Measurements from ENCODE around the gene MRGPRD.

Gene MRGPRD

DNA sequence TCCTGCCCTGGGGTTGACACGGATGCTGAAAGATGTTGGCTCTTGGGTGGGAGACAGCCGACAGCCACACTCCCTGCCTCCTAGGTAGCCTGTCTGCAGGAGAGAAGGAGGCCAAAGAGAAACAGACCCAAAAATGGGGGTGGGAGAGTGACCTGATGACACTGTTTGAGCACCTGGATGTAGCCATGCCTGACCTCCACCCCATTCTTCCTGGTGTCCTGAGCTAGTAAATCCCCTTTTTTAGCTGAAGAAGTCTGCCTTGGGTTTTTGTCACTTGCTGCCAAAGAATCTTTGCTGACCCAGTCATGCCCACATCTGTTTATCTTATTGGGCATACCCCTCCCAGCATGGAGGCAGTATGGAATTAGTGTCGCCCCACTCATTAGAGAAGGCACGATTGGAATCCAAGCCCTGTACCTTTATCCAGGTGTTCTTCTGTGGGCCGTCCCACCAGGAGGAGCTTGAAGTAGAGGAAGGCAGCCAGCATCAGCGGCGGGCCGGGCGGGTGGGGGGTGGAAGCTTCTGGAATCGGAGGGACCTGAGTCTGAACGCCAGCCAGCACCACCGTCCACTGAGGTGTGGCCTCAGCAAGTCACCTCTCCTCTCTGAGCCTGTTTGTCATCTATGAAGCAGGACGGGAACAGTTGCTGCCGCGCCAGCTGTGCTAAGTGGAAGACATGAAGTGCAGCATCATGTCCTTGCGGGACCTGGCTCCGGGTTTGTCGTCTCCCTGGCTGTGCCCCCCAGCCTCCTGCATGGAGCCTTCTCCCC lies 39.3 kb downstream of the MRGPRD start:
- Histone ChIP-seq H3K27ac (ENCODE audit: low read length) (no peak overlapping the region), H4K20me1 (ENCODE audit: insufficient read depth, low read length) (no peaks in the 10 kb centered on the region), H3K9me3 (replicated peaks; ENCODE audit: insufficient read depth, low read length) (no peaks in the 10 kb centered on the region), H3K9me2 (replicated peaks; ENCODE audit: insufficient read depth, low read length) (no peaks in the 10 kb centered on the region), H2AFZ (ENCODE audit: low read length) (no peak overlapping the region), H3K27me3 (replicated peaks; ENCODE audit: insufficient read depth, low read length) (no peaks in the 10 kb centered on the region), H3F3A (ENCODE audit: insufficient read depth, low read length) (no peaks in the 10 kb centered on the region), H3K79me2 (ENCODE audit: low read length) (no peaks in the 10 kb centered on the region), H3K36me3 (replicated peaks; ENCODE audit: insufficient read depth, low read length) (no peaks in the 10 kb centered on the region), H3K4me3 (ENCODE audit: low read length) (no peak overlapping the region), H3K4me1 (ENCODE audit: low read length) (no peaks in the 10 kb centered on the region), H3K9ac (ENCODE audit: low read length) (no peak overlapping the region), H3K4me2 (ENCODE audit: low read depth, low read length) (no peak overlapping the region)
- no peak for TF ChIP-seq EZH2 (optimal IDR thresholded peaks at IDR 0.05; ENCODE audit: low read depth, low read length)
- TF ChIP-seq, protein P1, sequence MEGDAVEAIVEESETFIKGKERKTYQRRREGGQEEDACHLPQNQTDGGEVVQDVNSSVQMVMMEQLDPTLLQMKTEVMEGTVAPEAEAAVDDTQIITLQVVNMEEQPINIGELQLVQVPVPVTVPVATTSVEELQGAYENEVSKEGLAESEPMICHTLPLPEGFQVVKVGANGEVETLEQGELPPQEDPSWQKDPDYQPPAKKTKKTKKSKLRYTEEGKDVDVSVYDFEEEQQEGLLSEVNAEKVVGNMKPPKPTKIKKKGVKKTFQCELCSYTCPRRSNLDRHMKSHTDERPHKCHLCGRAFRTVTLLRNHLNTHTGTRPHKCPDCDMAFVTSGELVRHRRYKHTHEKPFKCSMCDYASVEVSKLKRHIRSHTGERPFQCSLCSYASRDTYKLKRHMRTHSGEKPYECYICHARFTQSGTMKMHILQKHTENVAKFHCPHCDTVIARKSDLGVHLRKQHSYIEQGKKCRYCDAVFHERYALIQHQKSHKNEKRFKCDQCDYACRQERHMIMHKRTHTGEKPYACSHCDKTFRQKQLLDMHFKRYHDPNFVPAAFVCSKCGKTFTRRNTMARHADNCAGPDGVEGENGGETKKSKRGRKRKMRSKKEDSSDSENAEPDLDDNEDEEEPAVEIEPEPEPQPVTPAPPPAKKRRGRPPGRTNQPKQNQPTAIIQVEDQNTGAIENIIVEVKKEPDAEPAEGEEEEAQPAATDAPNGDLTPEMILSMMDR (IDR thresholded peaks at IDR 0.05; ENCODE audit: low read length), result no peak
- TF ChIP-seq EZH2phosphoT487 (IDR thresholded peaks at IDR 0.05; ENCODE audit: low read length), result no peak
- no peak for DNase-seq

DNA sequence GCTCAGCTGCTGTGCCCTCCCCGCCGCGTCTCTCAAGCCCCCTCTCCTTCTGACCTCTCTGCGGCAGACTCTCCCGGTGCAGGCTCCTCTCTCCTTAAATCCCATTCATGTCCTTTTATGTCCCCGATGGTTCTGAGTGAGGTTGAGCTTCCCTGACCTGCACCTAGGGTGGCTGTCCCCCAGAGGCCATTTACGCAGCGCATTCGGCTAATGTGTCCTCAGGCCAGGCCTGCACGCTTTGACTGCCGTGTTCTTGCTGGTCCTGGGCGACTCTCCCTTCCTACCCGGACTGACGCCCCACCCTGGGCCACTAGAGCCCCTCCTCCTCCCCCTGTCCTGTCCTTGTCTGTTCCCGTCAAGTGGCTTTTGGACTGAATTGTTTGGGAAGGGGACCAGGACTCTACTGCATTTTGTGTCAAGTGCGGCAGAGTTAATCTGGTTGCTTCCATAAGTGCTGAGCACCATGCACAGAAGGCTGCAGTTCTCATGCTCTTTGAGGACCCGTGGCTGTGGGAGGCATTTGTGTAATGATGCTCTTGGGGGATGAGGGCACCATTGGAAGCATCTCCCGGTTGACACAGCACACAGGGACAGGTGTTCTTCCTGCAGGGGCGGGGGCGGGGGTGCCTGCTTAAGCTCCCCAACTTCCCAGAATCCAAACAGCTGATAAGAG lies 40.0 kb downstream of the MRGPRD start:
- no peaks in the 10 kb centered on the region for H3K9me2 ChIP-seq (replicated peaks; ENCODE audit: insufficient read depth, low read length)
- H3K4me2 ChIP-seq (ENCODE audit: low read depth, low read length), result no peak overlapping the region
- H3K4me1 ChIP-seq (ENCODE audit: low read length), result no peaks in the 10 kb centered on the region
- no peak for TF ChIP-seq EZH2phosphoT487 (IDR thresholded peaks at IDR 0.05; ENCODE audit: low read length)
- TF ChIP-seq, protein P1 (IDR thresholded peaks at IDR 0.05; ENCODE audit: low read length), result no peak
- no peak for TF ChIP-seq EZH2 (optimal IDR thresholded peaks at IDR 0.05; ENCODE audit: low read depth, low read length)
- no peak overlapping the region for H3K9ac ChIP-seq (ENCODE audit: low read length)
- H3K9me3 ChIP-seq (replicated peaks; ENCODE audit: insufficient read depth, low read length), result no peaks in the 10 kb centered on the region
- no peak overlapping the region for H3K27ac ChIP-seq (ENCODE audit: low read length)
- DNase-seq, result no peak
- no peaks in the 10 kb centered on the region for H3K79me2 ChIP-seq (ENCODE audit: low read length)
- no peak overlapping the region for H3K4me3 ChIP-seq (ENCODE audit: low read length)
- no peaks in the 10 kb centered on the region for H4K20me1 ChIP-seq (ENCODE audit: insufficient read depth, low read length)
- H3K36me3 ChIP-seq (replicated peaks; ENCODE audit: insufficient read depth, low read length), result 0 out of 2 replicates have a peak, but pooled peaks cover 4% of the 10 kb centered on the region
- no peak overlapping the region for H2AFZ ChIP-seq (ENCODE audit: low read length)
- H3K27me3 ChIP-seq (replicated peaks; ENCODE audit: insufficient read depth, low read length), result no peaks in the 10 kb centered on the region
- H3F3A ChIP-seq (ENCODE audit: insufficient read depth, low read length), result no peaks in the 10 kb centered on the region

DNA sequence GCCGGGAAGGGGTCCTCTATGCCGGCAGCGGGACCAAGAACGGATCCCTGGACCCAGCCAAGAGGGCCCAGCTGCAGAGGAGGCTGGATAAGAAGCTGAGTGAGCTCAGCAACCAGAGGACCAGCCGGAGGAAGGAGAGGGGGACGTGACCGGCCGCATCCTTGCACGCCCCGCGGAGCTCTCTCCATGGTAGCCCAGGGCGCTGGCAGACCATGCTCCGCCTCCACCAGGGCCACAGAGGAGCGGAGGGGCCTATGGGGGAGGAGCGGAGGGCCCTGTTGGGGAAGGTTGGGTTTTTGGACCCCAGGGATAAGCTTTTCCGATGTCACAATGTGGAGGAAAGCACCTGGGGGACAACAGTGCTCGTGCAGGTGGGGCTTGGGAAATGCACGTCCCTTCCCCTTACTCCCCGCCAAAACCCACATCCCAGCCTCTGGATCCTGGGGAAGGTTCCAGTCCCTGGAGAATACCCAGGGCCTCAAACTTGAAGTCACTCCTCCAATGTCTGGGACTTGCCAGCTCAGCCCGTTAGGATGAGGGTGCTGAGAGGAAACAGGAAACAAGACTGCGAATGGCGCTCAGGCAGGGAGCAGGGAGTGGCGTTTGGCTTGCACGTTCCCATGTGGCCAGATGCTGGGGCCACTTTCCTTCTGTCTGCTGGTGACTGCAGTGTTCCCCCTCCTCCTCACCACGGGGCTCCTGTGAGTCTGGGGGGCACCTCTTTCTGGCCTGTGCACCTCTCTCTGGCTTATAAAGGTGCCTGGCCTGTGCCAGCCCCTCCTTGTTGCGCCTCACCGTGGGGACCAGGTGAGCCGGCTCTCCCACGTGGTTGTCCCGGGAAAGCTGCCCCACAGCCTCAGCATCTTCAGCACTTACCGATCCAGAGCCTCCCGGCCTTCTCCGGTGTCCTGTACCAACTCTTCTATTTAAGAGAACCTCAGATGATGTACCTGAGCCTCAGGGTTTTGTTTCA lies 40.9 kb downstream of the MRGPRD start:
- H3K9me3 ChIP-seq (replicated peaks; ENCODE audit: insufficient read depth, low read length), result no peaks in the 10 kb centered on the region
- no peak overlapping the region for H3K4me2 ChIP-seq (ENCODE audit: low read depth, low read length)
- no peaks in the 10 kb centered on the region for H3K27me3 ChIP-seq (replicated peaks; ENCODE audit: insufficient read depth, low read length)
- H3K9ac ChIP-seq (ENCODE audit: low read length), result no peak overlapping the region
- H3F3A ChIP-seq (ENCODE audit: insufficient read depth, low read length), result no peaks in the 10 kb centered on the region
- no peak overlapping the region for H3K27ac ChIP-seq (ENCODE audit: low read length)
- 0 out of 2 replicates have a peak, but pooled peaks cover 4% of the 10 kb centered on the region for H3K36me3 ChIP-seq (replicated peaks; ENCODE audit: insufficient read depth, low read length)
- no peak overlapping the region for H3K4me3 ChIP-seq (ENCODE audit: low read length)
- no peaks in the 10 kb centered on the region for H4K20me1 ChIP-seq (ENCODE audit: insufficient read depth, low read length)
- no peaks in the 10 kb centered on the region for H3K9me2 ChIP-seq (replicated peaks; ENCODE audit: insufficient read depth, low read length)
- H3K79me2 ChIP-seq (ENCODE audit: low read length), result no peaks in the 10 kb centered on the region
- DNase-seq, result no peak
- no peaks in the 10 kb centered on the region for H3K4me1 ChIP-seq (ENCODE audit: low read length)
- TF ChIP-seq EZH2phosphoT487 (IDR thresholded peaks at IDR 0.05; ENCODE audit: low read length) (no peak), EZH2 (optimal IDR thresholded peaks at IDR 0.05; ENCODE audit: low read depth, low read length) (no peak)
- TF ChIP-seq, protein P1 (IDR thresholded peaks at IDR 0.05; ENCODE audit: low read length), result no peak
- H2AFZ ChIP-seq (ENCODE audit: low read length), result no peak overlapping the region
